ENCODE measurements around the gene PALM.

DNA sequence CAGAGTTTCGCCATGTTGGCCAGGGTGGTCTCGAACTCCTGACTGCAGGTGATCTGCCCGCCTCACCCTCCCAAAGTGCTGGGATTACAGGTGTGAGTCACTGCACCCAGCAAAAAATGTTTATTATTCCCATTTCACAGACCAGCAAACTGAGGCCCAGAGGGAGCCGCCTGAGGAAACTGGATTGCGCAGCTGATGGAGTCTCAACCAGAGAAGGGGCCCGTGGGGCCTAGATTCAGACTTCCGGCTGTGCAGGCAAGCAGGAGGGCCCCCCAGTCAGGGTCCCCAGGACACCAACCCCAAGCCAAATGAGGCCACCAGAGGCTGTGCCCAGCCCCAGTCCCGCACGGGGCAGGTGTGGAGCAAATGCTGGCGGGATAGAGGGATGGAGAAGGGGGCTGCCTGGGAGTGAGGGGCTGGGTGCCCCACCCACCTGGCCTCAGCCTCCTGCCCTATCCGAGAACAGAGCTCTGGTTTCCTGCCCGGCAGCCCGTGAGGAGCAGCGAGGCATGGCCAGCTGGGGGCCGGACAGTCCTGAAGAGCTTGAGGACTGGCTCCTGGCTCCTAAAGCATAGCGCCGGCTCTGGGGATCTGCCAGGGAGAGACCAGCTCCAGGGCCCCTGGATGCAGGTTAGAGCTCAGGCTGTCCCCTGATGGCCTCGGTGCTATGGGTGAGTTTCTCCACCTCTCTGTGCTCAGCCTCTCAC, 64.1 kb downstream of the PALM start:
- TF ChIP-seq, protein P1, sequence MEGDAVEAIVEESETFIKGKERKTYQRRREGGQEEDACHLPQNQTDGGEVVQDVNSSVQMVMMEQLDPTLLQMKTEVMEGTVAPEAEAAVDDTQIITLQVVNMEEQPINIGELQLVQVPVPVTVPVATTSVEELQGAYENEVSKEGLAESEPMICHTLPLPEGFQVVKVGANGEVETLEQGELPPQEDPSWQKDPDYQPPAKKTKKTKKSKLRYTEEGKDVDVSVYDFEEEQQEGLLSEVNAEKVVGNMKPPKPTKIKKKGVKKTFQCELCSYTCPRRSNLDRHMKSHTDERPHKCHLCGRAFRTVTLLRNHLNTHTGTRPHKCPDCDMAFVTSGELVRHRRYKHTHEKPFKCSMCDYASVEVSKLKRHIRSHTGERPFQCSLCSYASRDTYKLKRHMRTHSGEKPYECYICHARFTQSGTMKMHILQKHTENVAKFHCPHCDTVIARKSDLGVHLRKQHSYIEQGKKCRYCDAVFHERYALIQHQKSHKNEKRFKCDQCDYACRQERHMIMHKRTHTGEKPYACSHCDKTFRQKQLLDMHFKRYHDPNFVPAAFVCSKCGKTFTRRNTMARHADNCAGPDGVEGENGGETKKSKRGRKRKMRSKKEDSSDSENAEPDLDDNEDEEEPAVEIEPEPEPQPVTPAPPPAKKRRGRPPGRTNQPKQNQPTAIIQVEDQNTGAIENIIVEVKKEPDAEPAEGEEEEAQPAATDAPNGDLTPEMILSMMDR (IDR thresholded peaks at IDR 0.05; ENCODE audit: low read depth, low read length), result no peak
- no peak for TF ChIP-seq EZH2phosphoT487 (IDR thresholded peaks at IDR 0.05; ENCODE audit: low read depth)

All from OCI-LY3 (cell line).